Stimulated activated CD8-positive, alpha-beta memory T cell treated with anti-CD3 and anti-CD28 coated beads, Interleukin-7, amount 100 ng/mL, for 4 hours (primary cell): ENCODE data around the gene PNN.
"Not testable (repeated sequence)": the region's sequence is repeated elsewhere in the genome, so short reads cannot be mapped to it uniquely, and the experiment has no call there.

Experiments
- DNase-seq, 2 donors: peaks; one replicate each; pipeline ENCODE4 v3.0.0-alpha.2; 2020; ENCODE audit warnings: low read depth in 2 of 2

Gene PNN

DNA sequence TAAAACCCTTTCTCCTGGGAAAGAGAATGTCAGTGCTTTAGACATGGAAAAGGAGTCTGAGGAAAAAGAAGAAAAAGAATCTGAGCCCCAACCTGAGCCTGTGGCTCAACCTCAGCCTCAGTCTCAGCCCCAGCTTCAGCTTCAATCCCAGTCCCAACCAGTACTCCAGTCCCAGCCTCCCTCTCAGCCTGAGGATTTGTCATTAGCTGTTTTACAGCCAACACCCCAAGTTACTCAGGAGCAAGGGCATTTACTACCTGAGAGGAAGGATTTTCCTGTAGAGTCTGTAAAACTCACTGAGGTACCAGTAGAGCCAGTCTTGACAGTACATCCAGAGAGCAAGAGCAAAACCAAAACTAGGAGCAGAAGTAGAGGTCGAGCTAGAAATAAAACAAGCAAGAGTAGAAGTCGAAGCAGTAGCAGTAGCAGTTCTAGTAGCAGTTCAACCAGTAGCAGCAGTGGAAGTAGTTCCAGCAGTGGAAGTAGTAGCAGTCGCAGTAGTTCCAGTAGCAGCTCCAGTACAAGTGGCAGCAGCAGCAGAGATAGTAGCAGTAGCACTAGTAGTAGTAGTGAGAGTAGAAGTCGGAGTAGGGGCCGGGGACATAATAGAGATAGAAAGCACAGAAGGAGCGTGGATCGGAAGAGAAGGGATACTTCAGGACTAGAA lies 6.1 kb downstream of the PNN start:
- no peak for DNase-seq

- no peak for DNase-seq
Observed at GRCh38 chr14:39181693-39182047, 6.6 kb downstream of the PNN start.

- no peak for DNase-seq
Observed at GRCh38 chr14:39182770-39183684, 8.0 kb downstream of the PNN start.

GRCh38 chr14:39183685-39184003 lies 8.6 kb downstream of the PNN start:
- not testable (repeated sequence) for DNase-seq

GRCh38 chr14:39184628-39185255 lies 9.7 kb downstream of the PNN start:
- no peak for DNase-seq

- DNase-seq = no peak
Observed at GRCh38 chr14:39185256-39186049, 10.4 kb downstream of the PNN start.

GRCh38 chr14:39186941-39187525 lies 12.0 kb downstream of the PNN start:
- no peak for DNase-seq

DNA sequence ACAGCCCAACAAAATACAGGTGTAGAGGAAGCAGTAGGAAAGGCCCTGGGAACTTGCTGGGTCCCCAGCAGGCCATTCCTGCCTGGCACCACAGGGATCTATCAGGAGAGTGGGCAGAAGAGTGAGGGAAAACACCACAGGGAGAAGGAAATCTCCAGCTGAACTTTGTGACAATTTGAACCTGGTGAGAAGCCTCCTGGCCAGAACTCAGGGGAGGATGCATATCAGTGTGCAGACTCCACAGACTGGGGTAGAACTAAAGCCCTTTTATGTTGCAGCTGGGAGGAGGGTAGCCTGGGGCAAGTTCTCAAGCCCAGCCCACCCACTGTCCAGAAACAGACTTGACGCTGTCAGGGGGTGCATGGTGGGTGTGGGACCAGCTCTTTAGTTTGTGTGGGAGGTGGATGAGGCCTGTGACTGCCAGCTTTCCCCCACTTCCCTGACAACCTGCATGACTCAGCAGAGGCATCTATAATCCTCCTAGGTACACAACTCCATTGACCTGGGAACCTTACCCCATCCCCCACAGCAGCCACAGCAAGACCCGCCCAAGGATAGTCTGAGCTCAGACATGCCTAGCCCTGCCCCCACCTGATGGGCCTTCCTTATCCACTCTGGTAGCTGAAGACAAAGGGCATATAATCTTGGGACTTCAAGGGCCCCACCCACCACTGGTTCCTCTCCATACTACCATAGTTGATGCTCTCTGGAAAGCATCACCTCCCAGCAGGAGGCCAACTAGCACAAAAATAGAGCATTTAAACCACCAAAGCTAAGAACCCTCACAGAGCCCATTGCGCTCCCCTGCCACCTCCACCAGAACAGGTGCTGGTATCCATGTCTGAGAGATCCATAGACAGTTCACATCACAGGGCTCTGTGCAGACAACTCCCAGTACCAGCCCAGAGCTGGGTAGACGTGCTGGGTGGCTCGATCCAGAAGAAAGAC lies 28.9 kb downstream of the PNN start:
- no peak for DNase-seq

- not testable (repeated sequence) for DNase-seq
Observed at GRCh38 chr14:39207430-39207829, 32.4 kb downstream of the PNN start.

GRCh38 chr14:39211109-39211741 lies 36.2 kb downstream of the PNN start:
- DNase-seq = no peak

GRCh38 chr14:39212034-39212433 lies 37.0 kb downstream of the PNN start:
- DNase-seq = no peak

DNA sequence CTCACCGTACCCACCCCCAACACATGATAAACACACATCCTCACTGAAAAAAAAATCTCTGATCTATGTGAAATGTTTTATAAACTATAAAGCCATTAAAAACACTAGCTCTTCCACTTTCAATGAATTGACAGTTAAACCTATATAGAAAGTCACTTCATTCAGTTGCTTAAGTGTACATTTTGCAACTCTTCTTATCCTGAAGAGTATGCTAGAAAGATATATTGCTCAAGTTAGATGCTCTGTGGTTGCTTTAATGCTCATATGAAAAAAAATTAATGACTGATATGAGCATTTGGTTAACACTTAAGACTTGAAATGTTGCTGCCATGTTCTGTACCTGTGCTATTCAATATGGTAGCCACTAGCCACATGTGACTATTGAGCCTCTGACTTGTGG lies 37.6 kb downstream of the PNN start:
- no peak for DNase-seq

DNA sequence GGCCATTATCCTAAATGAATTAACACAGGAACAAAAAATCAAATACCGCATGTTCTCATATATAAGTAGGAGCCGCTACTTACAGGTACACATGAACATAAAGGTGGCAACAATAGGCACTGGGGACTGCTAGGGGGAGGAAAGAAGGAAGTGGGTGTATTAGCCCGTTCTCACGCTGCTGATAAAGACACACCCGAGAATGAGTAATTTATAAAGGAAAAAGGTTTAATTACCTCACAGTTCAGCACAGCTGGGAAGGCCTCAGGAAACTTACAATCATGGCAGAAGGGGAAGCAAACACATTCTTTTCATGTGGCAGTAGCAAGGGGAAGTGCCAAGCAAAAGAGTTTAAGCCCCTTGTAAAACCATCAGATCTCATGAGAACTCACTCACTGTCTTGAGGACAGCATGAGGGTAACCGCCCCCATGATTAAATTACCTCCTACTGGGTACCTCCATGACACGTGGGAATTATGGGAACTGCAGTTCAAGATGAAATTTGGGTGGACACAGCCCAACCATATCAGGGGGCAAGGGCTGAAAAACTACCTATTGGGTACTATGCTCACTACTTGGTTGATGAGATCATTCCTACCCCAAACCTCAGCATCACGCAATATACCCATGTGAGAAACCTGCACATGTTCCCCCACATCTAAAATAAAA lies 42.3 kb downstream of the PNN start:
- no peak for DNase-seq

- DNase-seq = no peak
Observed at GRCh38 chr14:39218171-39218769, 43.2 kb downstream of the PNN start.

- DNase-seq = no peak
Observed at GRCh38 chr14:39219075-39219499, 44.0 kb downstream of the PNN start.

- not testable (repeated sequence) for DNase-seq
Observed at GRCh38 chr14:39220473-39220872, 45.4 kb downstream of the PNN start.

- no peak for DNase-seq
Observed at GRCh38 chr14:39228044-39228443, 53.0 kb downstream of the PNN start.

DNA sequence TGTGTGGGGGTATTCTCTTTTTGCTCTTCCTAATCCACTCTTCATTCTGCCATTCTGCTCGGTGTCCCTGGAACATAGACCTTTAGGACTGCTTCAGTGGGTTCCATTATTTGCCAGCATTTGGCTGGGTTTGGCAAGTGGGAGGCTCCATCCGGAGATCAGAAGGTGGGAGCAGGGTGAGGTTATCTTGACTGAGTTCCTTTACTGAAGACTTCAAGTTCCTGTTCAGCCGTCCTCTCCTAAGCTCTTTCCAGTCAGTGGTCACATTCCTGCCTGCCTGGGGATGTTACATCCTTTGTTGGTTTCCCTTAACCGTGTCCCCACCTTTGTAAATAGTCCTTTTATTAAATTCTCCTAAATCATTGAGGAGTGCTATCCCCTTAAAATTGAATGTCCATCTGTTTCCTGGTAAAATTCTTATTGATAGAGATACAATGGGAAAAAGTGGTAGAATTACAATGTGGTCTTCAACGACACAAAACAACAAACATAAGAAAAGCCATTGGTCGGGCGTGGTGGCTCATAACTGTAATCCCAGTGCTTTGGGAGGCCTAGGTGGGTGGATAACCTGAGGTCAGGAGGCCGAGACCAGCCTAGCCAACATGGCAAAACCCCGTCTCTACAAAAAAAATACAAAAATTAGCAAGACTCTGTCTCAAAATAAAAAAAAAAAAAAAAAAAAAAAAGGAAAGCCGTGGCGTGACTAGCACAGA lies 53.6 kb downstream of the PNN start:
- DNase-seq = no peak

GRCh38 chr14:39229222-39229543 lies 54.1 kb downstream of the PNN start:
- peak; percentile 19 to 36 for DNase-seq
